ENCODE measurements around the gene DENND5B.
"Not testable (repeated sequence)": the region's sequence is repeated elsewhere in the genome, so short reads cannot be mapped to it uniquely, and the experiment has no call there.

DENND5B gene

DNA sequence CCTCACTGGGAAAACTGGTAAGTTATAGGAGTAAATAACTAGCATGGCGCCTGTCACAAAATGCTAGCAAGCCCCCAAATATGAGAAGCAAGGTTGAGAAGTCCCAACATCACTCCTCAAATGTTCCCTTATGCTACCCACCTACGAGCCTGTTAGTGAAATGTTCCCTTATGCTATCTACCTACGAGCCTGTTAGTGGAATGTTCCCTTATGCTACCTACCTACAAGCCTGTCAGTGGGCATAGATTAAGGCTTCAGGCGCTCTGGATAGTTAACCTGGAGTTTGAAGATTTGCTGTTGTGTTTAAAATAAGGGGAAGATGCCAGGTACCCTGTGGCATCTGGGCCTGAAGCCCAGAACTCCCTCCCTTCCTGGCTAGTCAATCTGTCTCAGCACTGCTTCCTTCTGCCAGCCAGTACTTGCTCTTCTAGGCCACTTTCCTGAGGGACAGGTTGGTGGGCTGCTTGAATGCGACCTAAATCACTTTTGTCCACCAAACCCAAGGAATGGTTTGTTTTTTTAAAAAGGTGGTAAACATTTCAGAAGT is 197.9 kb downstream of the DENND5B start:
- TF ChIP-seq, protein P1, sequence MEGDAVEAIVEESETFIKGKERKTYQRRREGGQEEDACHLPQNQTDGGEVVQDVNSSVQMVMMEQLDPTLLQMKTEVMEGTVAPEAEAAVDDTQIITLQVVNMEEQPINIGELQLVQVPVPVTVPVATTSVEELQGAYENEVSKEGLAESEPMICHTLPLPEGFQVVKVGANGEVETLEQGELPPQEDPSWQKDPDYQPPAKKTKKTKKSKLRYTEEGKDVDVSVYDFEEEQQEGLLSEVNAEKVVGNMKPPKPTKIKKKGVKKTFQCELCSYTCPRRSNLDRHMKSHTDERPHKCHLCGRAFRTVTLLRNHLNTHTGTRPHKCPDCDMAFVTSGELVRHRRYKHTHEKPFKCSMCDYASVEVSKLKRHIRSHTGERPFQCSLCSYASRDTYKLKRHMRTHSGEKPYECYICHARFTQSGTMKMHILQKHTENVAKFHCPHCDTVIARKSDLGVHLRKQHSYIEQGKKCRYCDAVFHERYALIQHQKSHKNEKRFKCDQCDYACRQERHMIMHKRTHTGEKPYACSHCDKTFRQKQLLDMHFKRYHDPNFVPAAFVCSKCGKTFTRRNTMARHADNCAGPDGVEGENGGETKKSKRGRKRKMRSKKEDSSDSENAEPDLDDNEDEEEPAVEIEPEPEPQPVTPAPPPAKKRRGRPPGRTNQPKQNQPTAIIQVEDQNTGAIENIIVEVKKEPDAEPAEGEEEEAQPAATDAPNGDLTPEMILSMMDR (conservative IDR thresholded peaks at IDR 0.05), result no peak
- peak overlapping the region; percentile 20 for H3K27ac ChIP-seq

- no peak overlapping the region for H3K27ac ChIP-seq
- TF ChIP-seq, protein P1 (conservative IDR thresholded peaks at IDR 0.05), result no peak
These were observed 199.9 kb downstream of the DENND5B start for GRCh38 chr12:31390991-31391390.

DNA sequence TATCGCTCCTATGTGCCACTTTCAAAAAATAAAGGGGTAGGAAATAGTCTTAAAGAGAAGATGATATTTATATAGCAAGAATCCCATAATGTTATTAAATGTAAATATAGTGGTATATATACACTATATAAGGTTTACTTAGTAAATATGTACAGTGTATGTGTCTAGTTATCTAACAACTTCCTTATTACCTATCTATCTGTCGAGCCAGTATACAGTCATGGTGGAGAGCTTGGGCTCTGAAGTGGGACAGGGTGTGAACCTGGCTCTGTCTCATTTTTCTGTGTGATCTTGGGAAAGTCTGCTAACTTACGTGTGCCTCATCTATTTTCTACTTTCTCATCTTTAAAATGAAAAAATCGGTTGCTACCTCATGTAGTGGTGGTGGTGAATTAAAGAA is 202.2 kb downstream of the DENND5B start:
- TF ChIP-seq, protein P1 (conservative IDR thresholded peaks at IDR 0.05), result no peak
- H3K27ac ChIP-seq, result no peak overlapping the region; the same call in 1 of the 2 replicates

GRCh38 chr12:31387466-31387865 is 203.5 kb downstream of the DENND5B start:
- peak overlapping the region; percentile 1; the same call in 1 of the 2 replicates for H3K27ac ChIP-seq

GRCh38 chr12:31387011-31387410 is 203.9 kb downstream of the DENND5B start:
- TF ChIP-seq, protein P1 (conservative IDR thresholded peaks at IDR 0.05), result no peak
- H3K27ac ChIP-seq, result no peak overlapping the region

More at GRCh38 chr12:31387466-31387865, 203.5 kb downstream of the DENND5B start:
- TF ChIP-seq, protein P1 (conservative IDR thresholded peaks at IDR 0.05), result no peak

- TF ChIP-seq, protein P1 (conservative IDR thresholded peaks at IDR 0.05), result no peak
- H3K27ac ChIP-seq, result no peak overlapping the region
These were observed 204.6 kb downstream of the DENND5B start for GRCh38 chr12:31386364-31386777.

- H3K27ac ChIP-seq, result not testable (repeated sequence)
These were observed 213.7 kb downstream of the DENND5B start for GRCh38 chr12:31377210-31377609.

DNA sequence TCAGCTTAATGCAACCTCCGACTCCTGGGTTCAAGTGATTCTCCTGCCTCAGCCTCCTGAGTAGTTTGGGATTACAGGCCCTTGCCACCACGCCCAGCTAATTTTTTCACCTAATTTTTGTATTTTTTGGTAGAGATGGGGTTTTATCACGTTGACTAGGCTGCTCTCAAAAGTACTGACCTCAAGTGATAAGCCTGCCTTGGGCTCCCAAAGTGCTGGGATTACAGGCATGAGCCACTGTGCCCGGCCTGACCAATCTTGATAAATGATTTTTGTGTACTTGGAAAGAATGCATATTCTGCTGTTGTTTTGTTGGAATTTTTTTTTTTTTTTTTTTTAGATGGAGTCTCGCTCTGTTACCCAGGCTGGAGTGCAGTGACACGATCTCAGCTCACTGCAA is 215.5 kb downstream of the DENND5B start:
- H3K27ac ChIP-seq, result not testable (repeated sequence)

DNA sequence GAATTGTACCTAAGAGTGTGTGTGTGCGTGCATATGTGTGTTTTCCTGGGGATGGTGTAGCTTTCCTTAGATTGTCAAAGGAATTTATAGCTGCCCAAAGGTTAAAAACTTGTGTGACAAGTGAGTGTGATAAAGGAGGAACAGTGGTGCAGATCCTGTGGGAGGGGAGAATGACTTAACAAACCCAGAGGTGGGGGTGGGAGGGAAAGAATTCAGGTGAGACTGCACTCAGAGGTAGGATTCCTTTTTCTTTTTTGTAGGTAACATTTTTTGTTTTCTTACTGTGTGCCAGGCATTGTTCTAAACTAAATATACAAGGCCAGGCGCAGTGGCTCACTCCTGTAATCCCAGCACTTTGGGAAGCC is 219.7 kb downstream of the DENND5B start:
- peak overlapping the region; percentile 98 for H3K27ac ChIP-seq

More for the DNA sequence above, 219.7 kb downstream of the DENND5B start:
- TF ChIP-seq, protein P1 (conservative IDR thresholded peaks at IDR 0.05), result no peak
